GM12878 (cell line): ENCODE results near the gene NRXN3.

Experiments used
- BCL3 ChIP-seq: IDR thresholded peaks from 2 replicates; pipeline ENCODE4 v1.6.1; 2011; ENCODE audit warnings: borderline replicate concordance, low read depth, mild to moderate bottlenecking, moderate library complexity, low read length; ENCODE audit not compliant: insufficient read depth, poor library complexity, severe bottlenecking
- TF ChIP-seq, protein P1 (sequence below), 3 experiments: IDR thresholded peaks in 2 of 3; conservative IDR thresholded peaks in 1 of 3; 2 replicates each; pipeline ENCODE4 v1.5.1; 2011; ENCODE audit warnings: low read depth in 3 of 3, low read length in 3 of 3, mild to moderate bottlenecking in 3 of 3, control low read depth in 2 of 3, moderate library complexity in 2 of 3, inconsistent platforms in 1 of 3, mixed read lengths in 1 of 3; ENCODE audit not compliant: control insufficient read depth in 2 of 3, insufficient read depth in 1 of 3; ENCODE audit errors: extremely low read depth in 1 of 3
- TF ChIP-seq, protein P2 (sequence below): IDR thresholded peaks from 2 replicates; pipeline ENCODE4 v1.6.1; 2012; ENCODE audit warnings: mild to moderate bottlenecking, low read depth, low read length

- TF ChIP-seq, protein P1, sequence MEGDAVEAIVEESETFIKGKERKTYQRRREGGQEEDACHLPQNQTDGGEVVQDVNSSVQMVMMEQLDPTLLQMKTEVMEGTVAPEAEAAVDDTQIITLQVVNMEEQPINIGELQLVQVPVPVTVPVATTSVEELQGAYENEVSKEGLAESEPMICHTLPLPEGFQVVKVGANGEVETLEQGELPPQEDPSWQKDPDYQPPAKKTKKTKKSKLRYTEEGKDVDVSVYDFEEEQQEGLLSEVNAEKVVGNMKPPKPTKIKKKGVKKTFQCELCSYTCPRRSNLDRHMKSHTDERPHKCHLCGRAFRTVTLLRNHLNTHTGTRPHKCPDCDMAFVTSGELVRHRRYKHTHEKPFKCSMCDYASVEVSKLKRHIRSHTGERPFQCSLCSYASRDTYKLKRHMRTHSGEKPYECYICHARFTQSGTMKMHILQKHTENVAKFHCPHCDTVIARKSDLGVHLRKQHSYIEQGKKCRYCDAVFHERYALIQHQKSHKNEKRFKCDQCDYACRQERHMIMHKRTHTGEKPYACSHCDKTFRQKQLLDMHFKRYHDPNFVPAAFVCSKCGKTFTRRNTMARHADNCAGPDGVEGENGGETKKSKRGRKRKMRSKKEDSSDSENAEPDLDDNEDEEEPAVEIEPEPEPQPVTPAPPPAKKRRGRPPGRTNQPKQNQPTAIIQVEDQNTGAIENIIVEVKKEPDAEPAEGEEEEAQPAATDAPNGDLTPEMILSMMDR (IDR thresholded peaks at IDR 0.05 in 2 of 3, conservative IDR thresholded peaks at IDR 0.05 in 1 of 3; ENCODE audit: control insufficient read depth in 2 of 3, extremely low read depth in 1 of 3, insufficient read depth in 1 of 3, low read depth in 3 of 3, low read length in 3 of 3), result no peak
- TF ChIP-seq BCL3, result no peak
- TF ChIP-seq, protein P2, sequence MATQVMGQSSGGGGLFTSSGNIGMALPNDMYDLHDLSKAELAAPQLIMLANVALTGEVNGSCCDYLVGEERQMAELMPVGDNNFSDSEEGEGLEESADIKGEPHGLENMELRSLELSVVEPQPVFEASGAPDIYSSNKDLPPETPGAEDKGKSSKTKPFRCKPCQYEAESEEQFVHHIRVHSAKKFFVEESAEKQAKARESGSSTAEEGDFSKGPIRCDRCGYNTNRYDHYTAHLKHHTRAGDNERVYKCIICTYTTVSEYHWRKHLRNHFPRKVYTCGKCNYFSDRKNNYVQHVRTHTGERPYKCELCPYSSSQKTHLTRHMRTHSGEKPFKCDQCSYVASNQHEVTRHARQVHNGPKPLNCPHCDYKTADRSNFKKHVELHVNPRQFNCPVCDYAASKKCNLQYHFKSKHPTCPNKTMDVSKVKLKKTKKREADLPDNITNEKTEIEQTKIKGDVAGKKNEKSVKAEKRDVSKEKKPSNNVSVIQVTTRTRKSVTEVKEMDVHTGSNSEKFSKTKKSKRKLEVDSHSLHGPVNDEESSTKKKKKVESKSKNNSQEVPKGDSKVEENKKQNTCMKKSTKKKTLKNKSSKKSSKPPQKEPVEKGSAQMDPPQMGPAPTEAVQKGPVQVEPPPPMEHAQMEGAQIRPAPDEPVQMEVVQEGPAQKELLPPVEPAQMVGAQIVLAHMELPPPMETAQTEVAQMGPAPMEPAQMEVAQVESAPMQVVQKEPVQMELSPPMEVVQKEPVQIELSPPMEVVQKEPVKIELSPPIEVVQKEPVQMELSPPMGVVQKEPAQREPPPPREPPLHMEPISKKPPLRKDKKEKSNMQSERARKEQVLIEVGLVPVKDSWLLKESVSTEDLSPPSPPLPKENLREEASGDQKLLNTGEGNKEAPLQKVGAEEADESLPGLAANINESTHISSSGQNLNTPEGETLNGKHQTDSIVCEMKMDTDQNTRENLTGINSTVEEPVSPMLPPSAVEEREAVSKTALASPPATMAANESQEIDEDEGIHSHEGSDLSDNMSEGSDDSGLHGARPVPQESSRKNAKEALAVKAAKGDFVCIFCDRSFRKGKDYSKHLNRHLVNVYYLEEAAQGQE, result no peak
Measured at GRCh38 chr14:79193689-79194477, 1023.7 kb downstream of the NRXN3 start.
